HepG2 (cell line): ENCODE measurements around the gene EXOC3L4. TPM values are rescaled to one million over a fixed set of nuclear protein-coding genes. Genes with fewer than 3 reads are reported as not detected.

Experiments used
- ATAC-seq: fragments of 200-7000 bp; cut with Tn5 transposase; 3 replicates; pipeline ENCODE4 v1.9.1; 2020; ENCODE audit warnings: mild to moderate bottlenecking, moderate library complexity
- BruUV-seq: library from RNA; stranded (reverse); fragments of 400-500 nt; replicated peaks from 2 replicates; lab custom pipeline; 2021; lab: Mats Ljungman, UMichigan
- CTCF ChIA-PET: fragments of 300-600 bp; formaldehyde crosslinking; extraction: SDS; loops from one replicate; lab custom pipeline; 2021; ENCODE audit warnings: low total read pairs, inconsistent platforms, low intra/inter-chr PET ratio; lab: Yijun Ruan, JAX
- POLR2A ChIA-PET: fragments of 350-600 bp; sonication (Branson Sonifier 250); formaldehyde crosslinking; loops from one replicate; lab custom pipeline; 2020; ENCODE audit warnings: antibody characterized with exemption, inconsistent platforms; lab: Yijun Ruan, JAX
- DNase-seq: peaks from one replicate; pipeline ENCODE4 v3.0.0-alpha.2; 2015; ENCODE audit warnings: low spot score
- FAIRE-seq: peaks from 3 replicates; lab custom pipeline; 2011; peaks lifted over from hg19 to GRCh38; lab: Jason Lieb, UNC
- H2AFZ ChIP-seq: one replicate; pipeline ENCODE4 v1.6.1; 2011; ENCODE audit warnings: low read length, inconsistent platforms
- H3K27ac ChIP-seq: fragments of 300-600 bp; 3 replicates; pipeline ENCODE4 v1.8.0; 2011; ENCODE audit warnings: mixed run types, mild to moderate bottlenecking, mixed read lengths, low read length, inconsistent platforms; ENCODE audit not compliant: insufficient read depth; ENCODE audit errors: extremely low read length
- H3K27me3 ChIP-seq, 2 experiments: fragments of 200-600 bp in 1 of 2; 2 replicates in 1 of 2; 3 replicates in 1 of 2; pipeline versions ENCODE4 v1.6.0 to v1.8.0; 2011; ENCODE audit warnings: low read length in 2 of 2, mild to moderate bottlenecking in 2 of 2, moderate library complexity in 2 of 2, inconsistent platforms in 1 of 2; ENCODE audit not compliant: insufficient read depth in 2 of 2, control insufficient read depth in 1 of 2
- H3K36me3 ChIP-seq, 2 experiments: fragments of 200-600 bp in 1 of 2; replicated peaks in 1 of 2; 2 replicates in 1 of 2; 3 replicates in 1 of 2; pipeline versions ENCODE4 v1.5.1 to v1.8.0; 2011; ENCODE audit warnings: low read length in 2 of 2, inconsistent platforms in 1 of 2; ENCODE audit not compliant: insufficient read depth in 2 of 2, control insufficient read depth in 1 of 2
- H3K4me1 ChIP-seq: 2 replicates; pipeline ENCODE4 v1.5.1; 2012; ENCODE audit warnings: low read length, inconsistent platforms; ENCODE audit not compliant: insufficient read depth
- H3K4me2 ChIP-seq: 2 replicates; pipeline ENCODE4 v1.6.0; 2011; ENCODE audit warnings: low read depth, low read length, inconsistent platforms
- H3K4me3 ChIP-seq, 3 experiments: fragments of 200-600 bp in 1 of 3; sonication (generic), shearing (Covaris generic) in 1 of 3; replicated peaks in 1 of 3; 2 replicates each; pipeline ENCODE4 v1.5.1; 2011 to 2016; ENCODE audit warnings: low read length in 3 of 3, inconsistent platforms in 2 of 3, low read depth in 2 of 3, mild to moderate bottlenecking in 2 of 3, control low read depth in 1 of 3, mixed read lengths in 1 of 3; ENCODE audit not compliant: insufficient read depth in 1 of 3
- H3K79me2 ChIP-seq: one replicate; pipeline ENCODE4 v1.6.1; 2011; ENCODE audit warnings: low read length, inconsistent platforms; ENCODE audit not compliant: insufficient read depth
- H3K9ac ChIP-seq: 2 replicates; pipeline ENCODE4 v1.6.0; 2011; ENCODE audit warnings: mild to moderate bottlenecking, low read depth, low read length, inconsistent platforms; ENCODE audit not compliant: insufficient read depth
- H3K9me3 ChIP-seq: 2 replicates; pipeline ENCODE4 v1.5.1; 2012; ENCODE audit warnings: mild to moderate bottlenecking, low read length
- H4K20me1 ChIP-seq: 2 replicates; pipeline ENCODE4 v1.6.0; 2011; ENCODE audit warnings: inconsistent platforms, mild to moderate bottlenecking, low read length, moderate library complexity; ENCODE audit not compliant: insufficient read depth
- CERS6 ChIP-seq: sonication (generic); formaldehyde crosslinking; IDR thresholded peaks from 2 replicates; pipeline ENCODE4 v1.5.0; 2020; ENCODE audit warnings: missing genetic modification reagents
- CHCHD3 ChIP-seq: sonication (generic); formaldehyde crosslinking; IDR thresholded peaks from 2 replicates; pipeline ENCODE4 v1.8.0; 2022; ENCODE audit warnings: mild to moderate bottlenecking, missing genetic modification reagents, moderate library complexity
- CTCF ChIP-seq: sonication (generic); formaldehyde crosslinking; IDR thresholded peaks from 2 replicates; pipeline ENCODE4 v1.5.0; 2020; ENCODE audit warnings: mild to moderate bottlenecking, missing genetic modification reagents, moderate library complexity
- FIP1L1 ChIP-seq: fragments of 200-400 bp; formaldehyde crosslinking; IDR thresholded peaks from 2 replicates; pipeline ENCODE4 v1.6.1; 2018; ENCODE audit warnings: low read depth, mild to moderate bottlenecking, low read length, moderate library complexity, borderline replicate concordance; ENCODE audit not compliant: insufficient read depth
- NONO ChIP-seq, 2 experiments: fragments of 450-650 bp in 1 of 2; sonication (generic) in 1 of 2; formaldehyde crosslinking in 1 of 2; IDR thresholded peaks in 1 of 2; conservative IDR thresholded peaks in 1 of 2; 2 replicates each; pipeline versions ENCODE4 v1.6.1 to v1.8.0; 2017 to 2022; ENCODE audit warnings: mild to moderate bottlenecking in 1 of 2, missing genetic modification reagents in 1 of 2, moderate library complexity in 1 of 2
- STAG1 ChIP-seq: sonication (generic); formaldehyde crosslinking; IDR thresholded peaks from 2 replicates; pipeline ENCODE4 v1.4.0; 2020; ENCODE audit warnings: missing genetic modification reagents
- ZNF253 ChIP-seq: sonication (generic); formaldehyde crosslinking; IDR thresholded peaks from 2 replicates; pipeline ENCODE4 v1.8.0; 2022; ENCODE audit warnings: mild to moderate bottlenecking, missing genetic modification reagents, borderline replicate concordance
- ZNF33A ChIP-seq: sonication (generic); formaldehyde crosslinking; IDR thresholded peaks from 2 replicates; pipeline ENCODE4 v1.5.1; 2020; ENCODE audit warnings: missing genetic modification reagents, mild to moderate bottlenecking, moderate library complexity, borderline replicate concordance
- WGBS: methylation state at CpG from one replicate; pipeline ENCODE4 v1.1.6; 2017; ENCODE audit warnings: low lambda C conversion rate; 5-methylcytosine and 5-hydroxymethylcytosine counted together
- in situ Hi-C: cut with HindIII; loops from 2 replicates; pipeline ENCODE4 v1.10.0; 2017; ENCODE audit warnings: low pct_unique_long_range_greater_than_20kb; ENCODE audit not compliant: extremely low pct_ligation_motif_present
- intact Hi-C: fragments of 100-400 bp; cut with micrococcal nuclease; formaldehyde crosslinking; loops from one replicate; pipeline ENCODE4 v1.10.0; 2022; ENCODE audit not compliant: unreplicated experiment
- polyA plus RNA-seq, 8 experiments: library from polyadenylated mRNA; depleted of rRNA in 3 of 8; stranded (reverse) in 7 of 8; unstranded in 1 of 8; fragments of >200 nt; fragmentation: Illumina TruSeq in 4 of 8; extraction: Trizol in 4 of 8; gene quantifications; 2 replicates each; pipeline versions ENCODE4 v1.2.1 to v1.2.3, GENCODE V29; 2011 to 2016; ENCODE audit warnings: low read depth in 4 of 8, missing spikeins in 1 of 8, mixed read lengths in 1 of 8; ENCODE audit not compliant: insufficient read depth in 1 of 8
- total RNA-seq, 5 experiments: library from RNA; depleted of rRNA; stranded (reverse); fragments of >200 nt; fragmentation: Illumina TruSeq; extraction: Trizol; gene quantifications; 2 replicates each; pipeline ENCODE4 v1.2.3, GENCODE V29; 2016; ENCODE audit warnings: low read depth in 1 of 5

EXOC3L4 gene
- total and polyA plus RNA-seq, 2 of the 13 experiments (the other 11 are each of a cell fraction or from before 2014, with no cell fraction given), result 11.8 to 27.0 TPM

- Histone ChIP-seq H3K27me3 (no peaks in the 10 kb centered on the region), H3K4me1 (peaks cover 87% of the 10 kb centered on the region)
- in situ Hi-C loops, result no loop called here
Observed at GRCh38 chr14:103105580-103106150, 11.1 kb downstream of the EXOC3L4 start.

More at GRCh38 chr14:103105580-103106150, 11.1 kb downstream of the EXOC3L4 start:
- ATAC-seq (no peak), FAIRE-seq (no peak), DNase-seq (no peak)
- CTCF ChIA-PET, result interaction anchor here (1.2 to 2.1 kb wide), 3 partner anchors 21 to 187 kb away, joined by 6 to 8 read pairs (median 6); no protein-coding TSS in a partner anchor
- H3K79me2 ChIP-seq, result peaks cover 7% of the 10 kb centered on the region
- H3K9me3 ChIP-seq, result no peaks in the 10 kb centered on the region
- no peak overlapping the region for H3K9ac ChIP-seq
- peak overlapping the region in 1 of 3 experiments; percentile 71; a peak in 2 of 6 replicates for H3K4me3 ChIP-seq
- POLR2A ChIA-PET, result interaction anchor here (0.8 to 4.1 kb wide), 12 partner anchors 11 to 249 kb away, joined by 3 to 39 read pairs (median 5); partner anchors contain the start of genes EIF5 and EXOC3L4
- H3K4me2 ChIP-seq, result peak overlapping the region; percentile 84
- 78% methylated on average over 5 of the region's 9 CpGs for WGBS
- H3K36me3 ChIP-seq, result peaks cover 5 to 6% of the 10 kb centered on the region in 2 experiments; a peak in 2 of 5 replicates
- no peak overlapping the region for H3K27ac ChIP-seq
- no peak overlapping the region for H2AFZ ChIP-seq
- no TSS peak for BruUV-seq
- peak; percentile 46 for TF ChIP-seq CTCF
- peak; percentile 18; the same call in 1 of the 2 replicates for TF ChIP-seq ZNF253 (CRISPR knock-in tag)
- peak; percentile 33 for TF ChIP-seq STAG1 (CRISPR knock-in tag)
- no peak for TF ChIP-seq FIP1L1
- TF ChIP-seq ZNF33A (CRISPR knock-in tag), result no peak
- 0 out of 2 replicates have a peak, but pooled peaks have one; percentile 32 for TF ChIP-seq CHCHD3 (CRISPR knock-in tag)
- TF ChIP-seq CERS6 (CRISPR knock-in tag), result no peak
- no peak for TF ChIP-seq NONO (IDR thresholded peaks at IDR 0.05)
- TF ChIP-seq NONO (CRISPR knock-in tag; conservative IDR thresholded peaks at IDR 0.05), result 0 out of 2 replicates have a peak, but pooled peaks have one; percentile 23
- peaks cover 20% of the 10 kb centered on the region for H4K20me1 ChIP-seq
- intact Hi-C loops, result no loop called here
